H1 (cell line): ENCODE measurements around the gene SLC1A1. TPM values are rescaled to one million over a fixed set of nuclear protein-coding genes. Genes with fewer than 3 reads are reported as not detected.

Experiments used
- BCL11A ChIP-seq, 2 experiments: IDR thresholded peaks; one replicate each; pipeline ENCODE4 v1.6.1; 2011; ENCODE audit warnings: low read depth in 2 of 2, low read length in 2 of 2, mild to moderate bottlenecking in 2 of 2
- SP2 ChIP-seq: IDR thresholded peaks from 2 replicates; pipeline ENCODE4 v1.6.1; 2012; ENCODE audit warnings: mild to moderate bottlenecking, low read length, inconsistent platforms
- polyA plus RNA-seq, 7 experiments: library from polyadenylated mRNA; depleted of rRNA in 3 of 7; stranded (reverse) in 5 of 7; unstranded in 2 of 7; fragments of >200 nt in 5 of 7; fragments of 200-250 nt in 2 of 7; gene quantifications; 1 replicate in 5 of 7; 2 replicates in 1 of 7; 4 replicates in 1 of 7; pipeline versions ENCODE4 v1.2.1 to v1.2.3, GENCODE V29; 2011 to 2013; ENCODE audit warnings: missing spikeins in 2 of 7, mixed read lengths in 2 of 7
- total RNA-seq: library from RNA; stranded (reverse); fragmentation: NEBNext Ultra II Directional; extraction: Animal tissue kit (Norgen Biotek cat#: 25700); gene quantifications from 2 replicates; pipeline ENCODE4 v1.2.1, GENCODE V29; 2021
- TF ChIP-seq, protein P1 (sequence below): fragments of 300-600 bp; sonication (generic); IDR thresholded peaks from 2 replicates; pipeline ENCODE4 v1.7.1; 2012; ENCODE audit warnings: low read length, moderate library complexity, mild to moderate bottlenecking, inconsistent platforms; ENCODE audit not compliant: insufficient replicate concordance

Gene SLC1A1
- total and polyA plus RNA-seq, 2 of the 8 experiments (the other 6 are each of a cell fraction or from before 2014, with no cell fraction given) = 4.7 to 11.7 TPM

DNA sequence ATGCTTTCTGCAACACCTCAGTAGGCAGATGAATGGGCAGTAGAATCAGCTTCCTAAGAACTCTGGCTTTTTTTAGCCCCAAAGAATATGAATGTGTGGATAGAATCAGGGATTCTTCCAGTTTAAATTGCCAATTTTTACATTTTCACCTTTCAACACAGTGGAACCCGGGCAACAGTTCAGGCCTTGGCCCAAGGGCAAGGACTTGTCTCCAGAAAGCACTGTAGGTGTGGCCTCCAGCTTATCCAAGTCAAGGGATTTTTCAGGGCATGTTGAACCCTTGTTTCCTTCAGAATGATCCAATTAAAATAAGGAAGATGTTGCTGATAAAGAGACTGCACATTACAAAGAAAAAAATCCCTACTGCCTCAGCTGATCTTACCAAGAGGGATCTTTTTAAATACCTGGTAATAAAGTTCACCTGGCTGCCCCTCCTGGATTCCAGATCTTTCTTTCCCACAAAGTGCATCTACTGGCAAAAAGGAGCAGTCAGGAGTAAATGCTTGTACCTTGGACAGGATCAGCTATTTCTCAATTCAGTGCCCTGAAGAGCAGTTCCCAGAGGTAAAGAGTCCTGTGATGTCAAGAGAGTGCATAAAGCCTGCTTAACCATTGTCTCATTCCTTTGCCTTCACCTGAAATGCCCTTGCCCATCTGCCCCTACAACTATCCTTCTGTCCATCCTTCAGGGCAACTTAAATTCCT is 91.7 kb downstream of the SLC1A1 start (continued):
- TF ChIP-seq, protein P1, sequence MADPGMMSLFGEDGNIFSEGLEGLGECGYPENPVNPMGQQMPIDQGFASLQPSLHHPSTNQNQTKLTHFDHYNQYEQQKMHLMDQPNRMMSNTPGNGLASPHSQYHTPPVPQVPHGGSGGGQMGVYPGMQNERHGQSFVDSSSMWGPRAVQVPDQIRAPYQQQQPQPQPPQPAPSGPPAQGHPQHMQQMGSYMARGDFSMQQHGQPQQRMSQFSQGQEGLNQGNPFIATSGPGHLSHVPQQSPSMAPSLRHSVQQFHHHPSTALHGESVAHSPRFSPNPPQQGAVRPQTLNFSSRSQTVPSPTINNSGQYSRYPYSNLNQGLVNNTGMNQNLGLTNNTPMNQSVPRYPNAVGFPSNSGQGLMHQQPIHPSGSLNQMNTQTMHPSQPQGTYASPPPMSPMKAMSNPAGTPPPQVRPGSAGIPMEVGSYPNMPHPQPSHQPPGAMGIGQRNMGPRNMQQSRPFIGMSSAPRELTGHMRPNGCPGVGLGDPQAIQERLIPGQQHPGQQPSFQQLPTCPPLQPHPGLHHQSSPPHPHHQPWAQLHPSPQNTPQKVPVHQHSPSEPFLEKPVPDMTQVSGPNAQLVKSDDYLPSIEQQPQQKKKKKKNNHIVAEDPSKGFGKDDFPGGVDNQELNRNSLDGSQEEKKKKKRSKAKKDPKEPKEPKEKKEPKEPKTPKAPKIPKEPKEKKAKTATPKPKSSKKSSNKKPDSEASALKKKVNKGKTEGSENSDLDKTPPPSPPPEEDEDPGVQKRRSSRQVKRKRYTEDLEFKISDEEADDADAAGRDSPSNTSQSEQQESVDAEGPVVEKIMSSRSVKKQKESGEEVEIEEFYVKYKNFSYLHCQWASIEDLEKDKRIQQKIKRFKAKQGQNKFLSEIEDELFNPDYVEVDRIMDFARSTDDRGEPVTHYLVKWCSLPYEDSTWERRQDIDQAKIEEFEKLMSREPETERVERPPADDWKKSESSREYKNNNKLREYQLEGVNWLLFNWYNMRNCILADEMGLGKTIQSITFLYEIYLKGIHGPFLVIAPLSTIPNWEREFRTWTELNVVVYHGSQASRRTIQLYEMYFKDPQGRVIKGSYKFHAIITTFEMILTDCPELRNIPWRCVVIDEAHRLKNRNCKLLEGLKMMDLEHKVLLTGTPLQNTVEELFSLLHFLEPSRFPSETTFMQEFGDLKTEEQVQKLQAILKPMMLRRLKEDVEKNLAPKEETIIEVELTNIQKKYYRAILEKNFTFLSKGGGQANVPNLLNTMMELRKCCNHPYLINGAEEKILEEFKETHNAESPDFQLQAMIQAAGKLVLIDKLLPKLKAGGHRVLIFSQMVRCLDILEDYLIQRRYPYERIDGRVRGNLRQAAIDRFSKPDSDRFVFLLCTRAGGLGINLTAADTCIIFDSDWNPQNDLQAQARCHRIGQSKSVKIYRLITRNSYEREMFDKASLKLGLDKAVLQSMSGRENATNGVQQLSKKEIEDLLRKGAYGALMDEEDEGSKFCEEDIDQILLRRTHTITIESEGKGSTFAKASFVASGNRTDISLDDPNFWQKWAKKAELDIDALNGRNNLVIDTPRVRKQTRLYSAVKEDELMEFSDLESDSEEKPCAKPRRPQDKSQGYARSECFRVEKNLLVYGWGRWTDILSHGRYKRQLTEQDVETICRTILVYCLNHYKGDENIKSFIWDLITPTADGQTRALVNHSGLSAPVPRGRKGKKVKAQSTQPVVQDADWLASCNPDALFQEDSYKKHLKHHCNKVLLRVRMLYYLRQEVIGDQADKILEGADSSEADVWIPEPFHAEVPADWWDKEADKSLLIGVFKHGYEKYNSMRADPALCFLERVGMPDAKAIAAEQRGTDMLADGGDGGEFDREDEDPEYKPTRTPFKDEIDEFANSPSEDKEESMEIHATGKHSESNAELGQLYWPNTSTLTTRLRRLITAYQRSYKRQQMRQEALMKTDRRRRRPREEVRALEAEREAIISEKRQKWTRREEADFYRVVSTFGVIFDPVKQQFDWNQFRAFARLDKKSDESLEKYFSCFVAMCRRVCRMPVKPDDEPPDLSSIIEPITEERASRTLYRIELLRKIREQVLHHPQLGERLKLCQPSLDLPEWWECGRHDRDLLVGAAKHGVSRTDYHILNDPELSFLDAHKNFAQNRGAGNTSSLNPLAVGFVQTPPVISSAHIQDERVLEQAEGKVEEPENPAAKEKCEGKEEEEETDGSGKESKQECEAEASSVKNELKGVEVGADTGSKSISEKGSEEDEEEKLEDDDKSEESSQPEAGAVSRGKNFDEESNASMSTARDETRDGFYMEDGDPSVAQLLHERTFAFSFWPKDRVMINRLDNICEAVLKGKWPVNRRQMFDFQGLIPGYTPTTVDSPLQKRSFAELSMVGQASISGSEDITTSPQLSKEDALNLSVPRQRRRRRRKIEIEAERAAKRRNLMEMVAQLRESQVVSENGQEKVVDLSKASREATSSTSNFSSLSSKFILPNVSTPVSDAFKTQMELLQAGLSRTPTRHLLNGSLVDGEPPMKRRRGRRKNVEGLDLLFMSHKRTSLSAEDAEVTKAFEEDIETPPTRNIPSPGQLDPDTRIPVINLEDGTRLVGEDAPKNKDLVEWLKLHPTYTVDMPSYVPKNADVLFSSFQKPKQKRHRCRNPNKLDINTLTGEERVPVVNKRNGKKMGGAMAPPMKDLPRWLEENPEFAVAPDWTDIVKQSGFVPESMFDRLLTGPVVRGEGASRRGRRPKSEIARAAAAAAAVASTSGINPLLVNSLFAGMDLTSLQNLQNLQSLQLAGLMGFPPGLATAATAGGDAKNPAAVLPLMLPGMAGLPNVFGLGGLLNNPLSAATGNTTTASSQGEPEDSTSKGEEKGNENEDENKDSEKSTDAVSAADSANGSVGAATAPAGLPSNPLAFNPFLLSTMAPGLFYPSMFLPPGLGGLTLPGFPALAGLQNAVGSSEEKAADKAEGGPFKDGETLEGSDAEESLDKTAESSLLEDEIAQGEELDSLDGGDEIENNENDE = no peak
- TF ChIP-seq BCL11A (IDR thresholded peaks at IDR 0.05; ENCODE audit: low read depth in 2 of 2, low read length in 2 of 2) = no peak
- TF ChIP-seq SP2 = no peak
